H9 (cell line): Measurements from ENCODE around the gene PLXNA2. TPM values are rescaled to one million over a fixed set of nuclear protein-coding genes. Genes with fewer than 3 reads are reported as not detected.

ENCODE experiments used
- DNase-seq: peaks from one replicate; pipeline ENCODE4 v3.0.0-alpha.2; 2017
- H2AFZ ChIP-seq: one replicate; pipeline ENCODE4 v1.6.1; 2013; ENCODE audit warnings: mild to moderate bottlenecking, low read length, control low read depth, moderate library complexity
- H2AK5ac ChIP-seq: 2 replicates; pipeline ENCODE4 v1.6.1; 2013; ENCODE audit warnings: low read length, control low read depth, mixed read lengths; ENCODE audit not compliant: insufficient read length
- H2BK120ac ChIP-seq: one replicate; pipeline ENCODE4 v1.6.1; 2013; ENCODE audit warnings: low read depth, mild to moderate bottlenecking, low read length, control low read depth, inconsistent platforms; ENCODE audit not compliant: poor library complexity, severe bottlenecking
- H2BK12ac ChIP-seq: 2 replicates; pipeline ENCODE4 v1.6.1; 2013; ENCODE audit warnings: low read length, control low read depth, mixed read lengths, low read depth; ENCODE audit not compliant: insufficient read length
- H2BK15ac ChIP-seq: 2 replicates; pipeline ENCODE4 v1.6.1; 2013; ENCODE audit warnings: low read depth, low read length, control low read depth
- H2BK20ac ChIP-seq: one replicate; pipeline ENCODE4 v1.6.1; 2013; ENCODE audit warnings: low read depth, mild to moderate bottlenecking, low read length, control low read depth, inconsistent platforms; ENCODE audit not compliant: poor library complexity, severe bottlenecking
- H2BK5ac ChIP-seq: 2 replicates; pipeline ENCODE4 v1.6.1; 2013; ENCODE audit warnings: low read length, control low read depth, mixed read lengths; ENCODE audit not compliant: insufficient read length
- H3K14ac ChIP-seq: 2 replicates; pipeline ENCODE4 v1.6.1; 2013; ENCODE audit warnings: low read length, control low read depth; ENCODE audit not compliant: insufficient read depth
- H3K18ac ChIP-seq: 2 replicates; pipeline ENCODE4 v1.6.1; 2013; ENCODE audit warnings: low read depth, mild to moderate bottlenecking, mixed read lengths, low read length, control low read depth; ENCODE audit not compliant: insufficient read length
- H3K23ac ChIP-seq: 2 replicates; pipeline ENCODE4 v1.6.1; 2013; ENCODE audit warnings: low read length, control low read depth, mixed read lengths, low read depth; ENCODE audit not compliant: insufficient read length
- H3K23me2 ChIP-seq: 2 replicates; pipeline ENCODE4 v1.6.1; 2013; ENCODE audit warnings: low read depth, mild to moderate bottlenecking, mixed read lengths, low read length, control low read depth; ENCODE audit not compliant: insufficient read length, poor library complexity, severe bottlenecking
- H3K27ac ChIP-seq: 2 replicates; pipeline ENCODE4 v1.5.1; 2013; ENCODE audit warnings: low read length, control low read depth, mixed read lengths, low read depth; ENCODE audit not compliant: insufficient read length
- H3K27me3 ChIP-seq: 2 replicates; pipeline ENCODE4 v1.6.1; 2013; ENCODE audit warnings: low read length, control low read depth, inconsistent platforms; ENCODE audit not compliant: insufficient read depth
- H3K4ac ChIP-seq: 2 replicates; pipeline ENCODE4 v1.6.1; 2013; ENCODE audit warnings: low read depth, mild to moderate bottlenecking, control low read depth, inconsistent platforms, low read length, moderate library complexity
- H3K4me1 ChIP-seq: 2 replicates; pipeline ENCODE4 v1.6.1; 2013; ENCODE audit warnings: low read length, control low read depth, inconsistent platforms; ENCODE audit not compliant: insufficient read depth
- H3K4me2 ChIP-seq: 2 replicates; pipeline ENCODE4 v1.6.1; 2013; ENCODE audit warnings: low read length, control low read depth, mixed read lengths; ENCODE audit not compliant: insufficient read length, insufficient read depth
- H3K56ac ChIP-seq: 2 replicates; pipeline ENCODE4 v1.6.1; 2013; ENCODE audit warnings: low read depth, mild to moderate bottlenecking, mixed read lengths, low read length, control low read depth; ENCODE audit not compliant: insufficient read length
- H3K79me1 ChIP-seq: 2 replicates; pipeline ENCODE4 v1.6.1; 2013; ENCODE audit warnings: low read depth, mild to moderate bottlenecking, moderate library complexity, low read length, control low read depth, inconsistent platforms; ENCODE audit not compliant: insufficient read depth, poor library complexity, severe bottlenecking
- H3K79me2 ChIP-seq: 2 replicates; pipeline ENCODE4 v1.6.1; 2013; ENCODE audit warnings: low read length, control low read depth, inconsistent platforms; ENCODE audit not compliant: insufficient read depth
- H3K9ac ChIP-seq: 2 replicates; pipeline ENCODE4 v1.6.1; 2013; ENCODE audit warnings: low read length, control low read depth, mixed read lengths; ENCODE audit not compliant: insufficient read length; ENCODE audit errors: extremely low read depth
- H3K9me3 ChIP-seq: one replicate; pipeline ENCODE4 v1.6.1; 2013; ENCODE audit warnings: low read depth, low read length, inconsistent platforms; ENCODE audit not compliant: control insufficient read depth
- H3T11ph ChIP-seq: one replicate; pipeline ENCODE4 v1.6.1; 2013; ENCODE audit warnings: mild to moderate bottlenecking, low read length, control low read depth, inconsistent platforms
- H4K20me1 ChIP-seq: one replicate; pipeline ENCODE4 v1.6.1; 2013; ENCODE audit not compliant: control insufficient read depth, insufficient read length, insufficient read depth
- H4K5ac ChIP-seq: 2 replicates; pipeline ENCODE4 v1.6.1; 2013; ENCODE audit warnings: low read depth, mild to moderate bottlenecking, mixed read lengths, low read length, control low read depth; ENCODE audit not compliant: insufficient read length
- H4K8ac ChIP-seq: replicated peaks from 2 replicates; pipeline ENCODE4 v1.6.1; 2013; ENCODE audit warnings: low read length, control low read depth, mixed read lengths, low read depth; ENCODE audit not compliant: insufficient read length
- H4K91ac ChIP-seq: 2 replicates; pipeline ENCODE4 v1.6.1; 2013; ENCODE audit warnings: low read depth, mild to moderate bottlenecking, moderate library complexity, mixed read lengths, low read length, control low read depth; ENCODE audit not compliant: insufficient read length
- H3K27ac Mint-ChIP-seq, 3 experiments: 2 replicates in 2 of 3; 3 replicates in 1 of 3; pipeline ENCODE4 v1.8.0; 2020 to 2021; ENCODE audit warnings: mixed read lengths in 3 of 3, mild to moderate bottlenecking in 1 of 3, moderate library complexity in 1 of 3
- H3K27me3 Mint-ChIP-seq: 2 replicates; pipeline ENCODE4 v1.8.0; 2021; ENCODE audit warnings: low read depth, mild to moderate bottlenecking, moderate library complexity, mixed read lengths
- H3K36me3 Mint-ChIP-seq, 3 experiments: 2 replicates in 2 of 3; 3 replicates in 1 of 3; pipeline ENCODE4 v1.8.0; 2020 to 2021; ENCODE audit warnings: low read depth in 3 of 3, mixed read lengths in 3 of 3; ENCODE audit not compliant: insufficient read depth in 1 of 3
- H3K4me1 Mint-ChIP-seq, 2 experiments: 2 replicates each; pipeline ENCODE4 v1.8.0; 2020; ENCODE audit warnings: mixed read lengths in 2 of 2
- H3K4me3 Mint-ChIP-seq, 2 experiments: 2 replicates in 1 of 2; 3 replicates in 1 of 2; pipeline ENCODE4 v1.8.0; 2020 to 2021; ENCODE audit warnings: mild to moderate bottlenecking in 2 of 2, mixed read lengths in 2 of 2, moderate library complexity in 1 of 2
- H3K9me3 Mint-ChIP-seq, 2 experiments: 2 replicates in 1 of 2; 3 replicates in 1 of 2; pipeline ENCODE4 v1.8.0; 2020; ENCODE audit warnings: mild to moderate bottlenecking in 2 of 2, mixed read lengths in 2 of 2, moderate library complexity in 1 of 2
- WGBS: extraction: QIAGEN DNeasy Blood & Tissue Kit; methylation state at CpG from one replicate; pipeline ENCODE4 v1.1.7; 2013; ENCODE audit warnings: missing lambda C conversion rate, low lambda C conversion rate, mixed read lengths; ENCODE audit not compliant: insufficient read length; ENCODE audit errors: extremely low coverage; 5-methylcytosine and 5-hydroxymethylcytosine counted together
- total RNA-seq: library from RNA; stranded (reverse); gene quantifications from 2 replicates; pipeline ENCODE4 v1.2.1, GENCODE V29; 2021
- TF ChIP-seq, protein P1 (sequence below): fragments of 200-600 bp; sonication (generic); conservative IDR thresholded peaks from 3 replicates; pipeline ENCODE4 v1.8.0; 2021; ENCODE audit warnings: antibody characterized with exemption, mild to moderate bottlenecking

PLXNA2 gene
- total RNA-seq, 1 experiment from 2014 or later, result 0.57 TPM

DNA sequence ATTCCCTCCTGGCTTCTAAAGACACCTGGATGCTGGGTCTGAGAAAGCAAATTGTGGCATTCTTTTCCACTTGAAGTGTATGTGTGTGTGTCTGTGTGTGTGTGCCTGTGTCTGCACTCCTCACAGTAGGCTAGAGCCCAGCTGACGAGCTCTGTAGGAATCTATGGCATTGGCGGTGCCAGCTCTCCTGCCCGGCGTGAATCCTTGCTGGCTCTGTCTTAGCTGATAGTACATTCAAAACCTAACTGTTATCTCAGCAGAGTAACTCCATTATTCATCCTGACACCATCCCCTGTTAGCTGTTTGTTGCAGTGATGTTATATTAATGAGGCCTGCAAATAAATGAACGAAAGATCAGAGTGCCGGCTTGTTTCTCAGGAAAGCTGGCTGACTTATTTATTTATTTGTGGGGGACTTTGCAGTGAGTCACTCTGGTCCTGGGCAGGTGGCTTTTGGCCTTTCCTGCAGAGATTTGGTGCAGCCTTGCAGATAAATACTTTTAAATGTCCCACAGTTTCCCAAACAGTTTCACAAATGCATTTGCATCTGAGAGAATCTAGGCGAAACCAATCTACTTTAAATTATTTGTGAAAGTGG, 172.7 kb downstream of the PLXNA2 start:
- TF ChIP-seq, protein P1, sequence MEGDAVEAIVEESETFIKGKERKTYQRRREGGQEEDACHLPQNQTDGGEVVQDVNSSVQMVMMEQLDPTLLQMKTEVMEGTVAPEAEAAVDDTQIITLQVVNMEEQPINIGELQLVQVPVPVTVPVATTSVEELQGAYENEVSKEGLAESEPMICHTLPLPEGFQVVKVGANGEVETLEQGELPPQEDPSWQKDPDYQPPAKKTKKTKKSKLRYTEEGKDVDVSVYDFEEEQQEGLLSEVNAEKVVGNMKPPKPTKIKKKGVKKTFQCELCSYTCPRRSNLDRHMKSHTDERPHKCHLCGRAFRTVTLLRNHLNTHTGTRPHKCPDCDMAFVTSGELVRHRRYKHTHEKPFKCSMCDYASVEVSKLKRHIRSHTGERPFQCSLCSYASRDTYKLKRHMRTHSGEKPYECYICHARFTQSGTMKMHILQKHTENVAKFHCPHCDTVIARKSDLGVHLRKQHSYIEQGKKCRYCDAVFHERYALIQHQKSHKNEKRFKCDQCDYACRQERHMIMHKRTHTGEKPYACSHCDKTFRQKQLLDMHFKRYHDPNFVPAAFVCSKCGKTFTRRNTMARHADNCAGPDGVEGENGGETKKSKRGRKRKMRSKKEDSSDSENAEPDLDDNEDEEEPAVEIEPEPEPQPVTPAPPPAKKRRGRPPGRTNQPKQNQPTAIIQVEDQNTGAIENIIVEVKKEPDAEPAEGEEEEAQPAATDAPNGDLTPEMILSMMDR, result no peak
- H3K9me3 Mint-ChIP-seq, result no peaks in the 10 kb centered on the region; a peak in 2 of 5 replicates
- no peak overlapping the region for H2BK20ac ChIP-seq
- H3K23me2 ChIP-seq, result no peaks in the 10 kb centered on the region
- no CpG with 5 or more reads among the region's 7 CpGs for WGBS
- H2BK12ac ChIP-seq, result no peak overlapping the region
- H3K4me1 Mint-ChIP-seq, result peaks cover 2 to 4% of the 10 kb centered on the region in 2 experiments; a peak in 2 of 4 replicates
- no peak overlapping the region for H2BK15ac ChIP-seq
- no peak overlapping the region for H2AFZ ChIP-seq
- no peak overlapping the region for H3K23ac ChIP-seq
- no peak overlapping the region for H3K27ac Mint-ChIP-seq
- no peak overlapping the region; a peak in 1 of 5 replicates for H3K4me3 Mint-ChIP-seq
- H3K4me1 ChIP-seq, result no peaks in the 10 kb centered on the region
- DNase-seq, result no peak
- H3K27me3 ChIP-seq, result no peaks in the 10 kb centered on the region
- no peak overlapping the region for H4K5ac ChIP-seq
- no peak overlapping the region for H4K91ac ChIP-seq
- no peak overlapping the region for H3K56ac ChIP-seq
- no peak overlapping the region for H3K4ac ChIP-seq
- no peaks in the 10 kb centered on the region for H3K79me2 ChIP-seq
- H3K9me3 ChIP-seq, result no peaks in the 10 kb centered on the region
- no peak overlapping the region for H3K27ac ChIP-seq
- no peak overlapping the region for H4K8ac ChIP-seq
- H3K9ac ChIP-seq, result no peak overlapping the region
- no peaks in the 10 kb centered on the region for H3K36me3 Mint-ChIP-seq
- H3K4me2 ChIP-seq, result no peak overlapping the region
- no peak overlapping the region for H2AK5ac ChIP-seq
- no peak overlapping the region for H3T11ph ChIP-seq
- H2BK120ac ChIP-seq, result no peak overlapping the region
- H3K79me1 ChIP-seq, result no peaks in the 10 kb centered on the region
- H3K14ac ChIP-seq, result no peak overlapping the region
- no peak overlapping the region for H3K18ac ChIP-seq
- no peaks in the 10 kb centered on the region for H4K20me1 ChIP-seq
- H3K27me3 Mint-ChIP-seq, result peaks cover 3% of the 10 kb centered on the region
- H2BK5ac ChIP-seq, result no peak overlapping the region
